Retinal pigment epithelial cell (primary cell): ENCODE data around the gene PROX1.

Experiments
- DNase-seq: peaks from one replicate; pipeline ENCODE4 v3.0.0-alpha.2; 2010; ENCODE audit warnings: low read depth
- H3K4me3 ChIP-seq: 2 replicates; pipeline ENCODE4 v1.5.1; 2011; ENCODE audit warnings: mild to moderate bottlenecking, low read length, control low read depth, moderate library complexity
- TF ChIP-seq, protein P1 (sequence below): conservative IDR thresholded peaks from 2 replicates; pipeline ENCODE4 v1.5.1; 2011; ENCODE audit warnings: low read depth, low read length, control low read depth, inconsistent platforms

Gene PROX1

DNA sequence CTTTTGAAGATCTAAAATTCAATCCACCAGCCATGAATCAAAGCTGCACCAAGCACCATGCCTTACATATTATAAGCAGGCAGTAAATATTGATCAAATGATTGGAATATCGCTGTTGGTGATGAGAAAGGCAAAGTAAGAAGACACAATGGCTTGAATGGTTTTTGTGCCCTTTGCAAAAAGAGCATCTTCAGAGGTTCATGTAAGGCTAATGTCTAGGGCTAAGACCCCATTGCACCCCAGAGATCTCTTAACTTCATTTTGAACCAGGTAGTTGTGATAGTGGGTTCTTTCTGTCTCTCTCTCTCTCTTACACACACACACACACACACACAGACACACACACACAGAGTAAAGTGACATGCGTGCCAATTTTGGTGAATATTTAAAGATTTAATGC, 12.0 kb downstream of the PROX1 start:
- DNase-seq: no peak
- TF ChIP-seq, protein P1, sequence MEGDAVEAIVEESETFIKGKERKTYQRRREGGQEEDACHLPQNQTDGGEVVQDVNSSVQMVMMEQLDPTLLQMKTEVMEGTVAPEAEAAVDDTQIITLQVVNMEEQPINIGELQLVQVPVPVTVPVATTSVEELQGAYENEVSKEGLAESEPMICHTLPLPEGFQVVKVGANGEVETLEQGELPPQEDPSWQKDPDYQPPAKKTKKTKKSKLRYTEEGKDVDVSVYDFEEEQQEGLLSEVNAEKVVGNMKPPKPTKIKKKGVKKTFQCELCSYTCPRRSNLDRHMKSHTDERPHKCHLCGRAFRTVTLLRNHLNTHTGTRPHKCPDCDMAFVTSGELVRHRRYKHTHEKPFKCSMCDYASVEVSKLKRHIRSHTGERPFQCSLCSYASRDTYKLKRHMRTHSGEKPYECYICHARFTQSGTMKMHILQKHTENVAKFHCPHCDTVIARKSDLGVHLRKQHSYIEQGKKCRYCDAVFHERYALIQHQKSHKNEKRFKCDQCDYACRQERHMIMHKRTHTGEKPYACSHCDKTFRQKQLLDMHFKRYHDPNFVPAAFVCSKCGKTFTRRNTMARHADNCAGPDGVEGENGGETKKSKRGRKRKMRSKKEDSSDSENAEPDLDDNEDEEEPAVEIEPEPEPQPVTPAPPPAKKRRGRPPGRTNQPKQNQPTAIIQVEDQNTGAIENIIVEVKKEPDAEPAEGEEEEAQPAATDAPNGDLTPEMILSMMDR: no peak
- H3K4me3 ChIP-seq: no peak overlapping the region

DNA sequence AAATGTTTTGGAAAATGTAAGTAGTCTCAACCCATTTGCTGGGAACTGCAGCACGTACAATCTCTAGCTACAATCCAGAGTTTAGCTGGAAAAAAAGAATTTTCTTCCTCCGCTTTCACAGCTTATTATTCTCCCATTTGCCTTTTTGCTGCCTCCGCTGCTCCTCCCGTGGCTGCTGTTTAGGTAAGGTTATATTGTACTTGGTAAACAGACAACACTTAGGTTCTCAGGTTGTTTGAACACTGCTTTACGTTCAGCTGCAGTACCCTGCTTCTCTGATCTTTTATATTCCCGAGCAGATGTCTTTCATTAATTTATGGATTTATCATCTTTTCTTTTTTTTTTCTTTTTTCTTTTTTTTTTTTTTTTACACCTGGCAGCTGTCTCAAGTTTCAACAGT, 14.3 kb downstream of the PROX1 start:
- H3K4me3 ChIP-seq: no peak overlapping the region
- no peak for DNase-seq
- TF ChIP-seq, protein P1: no peak

DNA sequence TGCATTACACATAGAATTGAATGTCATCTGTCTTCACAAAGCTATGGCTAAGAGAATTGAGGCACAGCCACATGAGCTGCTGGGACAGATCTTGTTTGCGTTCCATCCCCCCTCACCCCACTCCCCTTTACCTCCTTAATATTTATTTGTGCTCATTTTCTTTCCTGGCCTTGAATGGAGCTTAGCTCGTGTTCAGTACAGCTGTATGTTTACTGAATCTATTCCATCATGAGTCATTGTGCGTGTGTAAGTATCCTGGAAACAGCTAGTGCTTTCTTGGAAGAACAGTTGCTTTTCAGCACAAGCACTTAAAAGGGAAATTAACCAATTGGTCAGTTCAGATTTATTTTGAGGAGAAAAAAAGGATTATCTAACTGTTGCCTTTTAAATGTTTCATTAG, 14.7 kb downstream of the PROX1 start:
- DNase-seq: no peak
- no peak overlapping the region for H3K4me3 ChIP-seq
- TF ChIP-seq, protein P1: no peak

DNA sequence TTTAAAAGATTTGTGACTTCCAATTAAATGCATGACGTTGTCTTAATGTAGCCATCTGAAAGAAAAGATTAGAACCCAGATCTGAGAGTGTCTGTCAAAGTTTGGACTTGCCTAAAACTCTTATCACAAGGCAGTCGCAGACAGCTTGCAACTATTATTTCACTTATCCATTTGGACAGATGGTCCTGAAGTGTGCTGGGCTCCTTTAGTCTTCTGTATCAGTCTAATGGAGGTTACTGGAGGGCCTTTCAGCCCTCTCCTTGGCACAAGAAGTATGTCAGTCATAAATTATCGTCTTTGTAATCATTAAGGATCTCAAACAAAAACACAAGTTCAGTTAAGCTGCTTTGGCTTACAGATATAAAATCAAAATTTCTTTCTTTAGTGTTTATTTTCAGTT, 15.5 kb downstream of the PROX1 start:
- TF ChIP-seq, protein P1: no peak
- DNase-seq: no peak
- H3K4me3 ChIP-seq: no peak overlapping the region

DNA sequence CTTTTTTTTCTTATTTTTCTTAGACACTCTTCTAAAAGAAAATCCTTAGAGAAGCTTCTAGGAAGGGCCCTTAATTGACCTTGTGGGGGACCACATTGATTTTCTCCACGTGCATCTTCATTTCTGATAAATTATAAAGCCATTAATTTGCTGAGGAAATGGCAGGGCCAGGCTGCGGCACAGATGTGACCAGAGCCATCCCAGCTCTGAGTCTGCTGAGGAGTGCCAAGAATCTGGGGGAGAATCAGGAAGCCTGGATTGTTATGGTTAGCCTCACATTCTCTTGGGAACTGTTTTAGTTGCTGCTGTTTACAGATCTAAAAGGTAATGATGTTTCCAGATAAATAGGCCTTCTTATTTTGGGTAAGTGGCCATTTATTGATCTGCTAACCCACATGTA, 16.2 kb downstream of the PROX1 start:
- no peak overlapping the region for H3K4me3 ChIP-seq
- no peak for DNase-seq
- TF ChIP-seq, protein P1: no peak

DNA sequence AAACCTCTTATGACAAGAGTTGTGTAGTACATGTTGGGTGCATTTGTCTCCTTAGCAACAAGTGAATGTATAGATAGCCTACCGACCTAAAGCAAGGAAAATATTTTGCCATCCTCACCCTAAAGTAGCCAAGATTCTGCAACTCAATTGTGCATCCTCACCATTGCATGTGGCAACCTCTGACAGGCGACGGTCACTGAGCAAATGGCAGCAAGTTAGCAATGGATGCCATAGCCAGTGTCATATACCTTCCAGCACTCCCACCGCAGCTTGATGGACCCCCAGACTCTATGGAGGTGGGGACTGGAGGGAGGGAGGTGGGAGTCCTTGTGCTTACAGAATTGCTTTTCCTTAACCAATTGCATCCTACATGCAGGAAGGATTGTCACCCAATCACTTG, 17.0 kb downstream of the PROX1 start:
- H3K4me3 ChIP-seq: no peak overlapping the region
- no peak for DNase-seq
- TF ChIP-seq, protein P1: no peak

DNA sequence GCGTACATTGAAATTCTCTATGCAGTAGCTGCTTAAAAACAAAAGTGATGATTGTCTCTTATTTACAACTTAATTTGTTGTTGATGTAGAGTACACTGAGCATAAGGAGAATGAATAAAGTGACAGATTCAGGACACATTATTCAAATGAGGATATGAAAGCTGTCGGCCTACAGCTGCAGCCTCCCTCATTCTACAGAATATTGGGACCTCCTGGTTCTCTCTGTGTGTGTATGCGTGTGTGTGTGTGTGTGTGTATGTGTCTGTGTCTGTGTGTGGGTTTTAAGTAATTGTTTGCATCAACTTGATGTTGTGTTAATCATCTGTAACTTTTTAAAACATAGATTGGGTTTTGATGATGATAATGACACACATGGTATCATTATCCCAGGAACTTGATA, 17.9 kb downstream of the PROX1 start:
- no peak for DNase-seq
- TF ChIP-seq, protein P1: no peak
- no peak overlapping the region for H3K4me3 ChIP-seq
